NB4 (cell line): ENCODE results near the gene TMEM135.

ENCODE experiments used
- CTCF ChIP-seq: IDR thresholded peaks from one replicate; pipeline ENCODE4 v1.5.1; 2012; ENCODE audit warnings: low read depth, low read length
- MAX ChIP-seq: IDR thresholded peaks from 2 replicates; pipeline ENCODE4 v1.6.1; 2011; ENCODE audit warnings: low read depth, low read length
- MYC ChIP-seq: IDR thresholded peaks from 2 replicates; pipeline ENCODE4 v1.6.1; 2011; ENCODE audit warnings: low read depth, low read length
- POLR2A ChIP-seq: IDR thresholded peaks from 2 replicates; pipeline ENCODE4 v1.6.1; 2011; ENCODE audit warnings: mild to moderate bottlenecking; ENCODE audit not compliant: insufficient read length; ENCODE audit errors: extremely low read depth

DNA sequence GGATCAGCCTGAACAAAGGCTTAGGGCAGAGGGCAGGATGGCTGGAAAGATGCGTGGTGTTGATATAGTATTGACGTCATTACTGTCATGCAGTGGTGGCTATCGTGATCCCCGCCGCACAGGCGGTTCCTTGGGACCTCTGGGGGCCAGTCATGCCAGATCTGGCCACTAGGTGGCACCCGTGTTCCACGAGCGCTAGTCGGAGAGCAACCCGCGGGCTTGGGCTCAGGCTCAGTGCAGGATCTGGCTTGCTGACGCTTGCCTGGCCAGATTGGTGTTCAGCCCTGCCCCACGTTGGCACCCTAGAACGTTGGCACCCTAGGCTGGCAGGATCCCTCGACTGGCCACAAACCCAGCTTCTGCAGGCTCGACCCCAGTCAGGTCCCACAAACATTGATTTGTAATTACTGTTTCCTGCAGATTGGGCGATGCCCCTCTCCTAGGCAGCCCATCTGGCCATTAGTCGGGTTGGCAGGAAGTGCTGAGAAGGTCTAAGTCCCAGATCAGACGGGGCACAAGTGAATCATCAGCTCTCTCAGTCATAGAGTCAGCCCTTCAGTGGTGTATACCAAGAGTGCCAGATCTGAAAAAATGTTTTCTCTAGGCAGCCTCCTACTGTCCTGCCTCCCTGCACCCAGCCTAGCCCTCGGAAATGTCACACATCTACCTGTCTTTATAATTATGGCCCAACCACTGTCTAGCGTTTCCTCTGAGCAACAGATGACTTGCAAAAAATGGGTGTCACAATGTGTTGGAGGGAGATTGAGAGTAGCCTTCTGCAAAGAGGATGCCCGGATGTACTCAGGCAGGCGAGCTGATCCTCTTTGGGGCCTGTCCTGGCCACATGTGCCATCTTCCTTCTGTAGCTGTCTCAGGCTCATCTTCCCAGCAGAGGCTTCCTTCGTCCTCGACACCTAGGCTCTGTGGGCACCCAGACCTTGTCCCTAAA lies 315.3 kb downstream of the TMEM135 start:
- TF ChIP-seq POLR2A = no peak
- peak; percentile 99 for TF ChIP-seq CTCF
- peak; percentile 70 for TF ChIP-seq MAX
- peak; percentile 19; the same call in 1 of the 2 replicates for TF ChIP-seq MYC
